ENCODE measurements around the gene GRK1.

The GRK1 gene

DNA sequence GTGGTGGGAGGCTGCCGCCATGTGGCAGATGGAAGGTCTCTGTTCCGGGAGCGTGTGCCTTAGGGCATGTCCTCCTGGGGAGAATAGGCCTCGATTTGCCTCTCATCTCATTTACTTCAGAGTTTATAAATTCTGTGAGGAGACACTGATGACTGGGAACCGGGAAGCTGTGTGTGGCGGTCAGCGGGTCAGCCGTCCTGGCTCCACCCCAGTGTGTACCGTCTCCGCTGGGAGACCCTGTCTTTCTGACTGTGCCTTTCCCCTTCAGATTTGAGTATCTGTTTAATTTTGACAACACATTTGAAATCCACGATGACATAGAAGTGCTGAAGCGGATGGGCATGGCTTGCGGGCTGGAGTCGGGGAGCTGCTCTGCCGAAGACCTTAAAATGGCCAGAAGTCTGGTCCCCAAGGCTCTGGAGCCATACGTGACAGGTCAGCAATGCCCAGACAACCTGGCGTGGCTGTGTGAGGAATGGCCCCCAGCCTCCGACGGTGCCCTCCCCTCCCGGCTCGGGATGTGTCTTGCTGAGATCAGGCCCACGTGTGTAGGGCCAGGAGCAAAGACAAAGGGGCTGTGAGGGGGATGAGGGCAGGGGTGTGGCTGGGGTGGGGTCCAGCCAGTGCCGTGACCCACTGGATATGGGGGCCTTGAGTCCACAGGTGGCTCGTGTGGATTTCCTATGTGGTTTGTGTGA is 30.6 kb upstream of the GRK1 start:
- peak; percentile 1 for DNase-seq
- H3K4me3 ChIP-seq (ENCODE audit: low read depth, low read length) = no peak overlapping the region
- no peaks in the 10 kb centered on the region for H3K9me3 ChIP-seq
- peaks cover 93% of the 10 kb centered on the region for H3K36me3 ChIP-seq
- TF ChIP-seq, protein P1, sequence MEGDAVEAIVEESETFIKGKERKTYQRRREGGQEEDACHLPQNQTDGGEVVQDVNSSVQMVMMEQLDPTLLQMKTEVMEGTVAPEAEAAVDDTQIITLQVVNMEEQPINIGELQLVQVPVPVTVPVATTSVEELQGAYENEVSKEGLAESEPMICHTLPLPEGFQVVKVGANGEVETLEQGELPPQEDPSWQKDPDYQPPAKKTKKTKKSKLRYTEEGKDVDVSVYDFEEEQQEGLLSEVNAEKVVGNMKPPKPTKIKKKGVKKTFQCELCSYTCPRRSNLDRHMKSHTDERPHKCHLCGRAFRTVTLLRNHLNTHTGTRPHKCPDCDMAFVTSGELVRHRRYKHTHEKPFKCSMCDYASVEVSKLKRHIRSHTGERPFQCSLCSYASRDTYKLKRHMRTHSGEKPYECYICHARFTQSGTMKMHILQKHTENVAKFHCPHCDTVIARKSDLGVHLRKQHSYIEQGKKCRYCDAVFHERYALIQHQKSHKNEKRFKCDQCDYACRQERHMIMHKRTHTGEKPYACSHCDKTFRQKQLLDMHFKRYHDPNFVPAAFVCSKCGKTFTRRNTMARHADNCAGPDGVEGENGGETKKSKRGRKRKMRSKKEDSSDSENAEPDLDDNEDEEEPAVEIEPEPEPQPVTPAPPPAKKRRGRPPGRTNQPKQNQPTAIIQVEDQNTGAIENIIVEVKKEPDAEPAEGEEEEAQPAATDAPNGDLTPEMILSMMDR (IDR thresholded peaks at IDR 0.05; ENCODE audit: low read depth, low read length) = no peak
- no peaks in the 10 kb centered on the region for H3K4me1 ChIP-seq
- no peaks in the 10 kb centered on the region for H3K27me3 ChIP-seq

DNA sequence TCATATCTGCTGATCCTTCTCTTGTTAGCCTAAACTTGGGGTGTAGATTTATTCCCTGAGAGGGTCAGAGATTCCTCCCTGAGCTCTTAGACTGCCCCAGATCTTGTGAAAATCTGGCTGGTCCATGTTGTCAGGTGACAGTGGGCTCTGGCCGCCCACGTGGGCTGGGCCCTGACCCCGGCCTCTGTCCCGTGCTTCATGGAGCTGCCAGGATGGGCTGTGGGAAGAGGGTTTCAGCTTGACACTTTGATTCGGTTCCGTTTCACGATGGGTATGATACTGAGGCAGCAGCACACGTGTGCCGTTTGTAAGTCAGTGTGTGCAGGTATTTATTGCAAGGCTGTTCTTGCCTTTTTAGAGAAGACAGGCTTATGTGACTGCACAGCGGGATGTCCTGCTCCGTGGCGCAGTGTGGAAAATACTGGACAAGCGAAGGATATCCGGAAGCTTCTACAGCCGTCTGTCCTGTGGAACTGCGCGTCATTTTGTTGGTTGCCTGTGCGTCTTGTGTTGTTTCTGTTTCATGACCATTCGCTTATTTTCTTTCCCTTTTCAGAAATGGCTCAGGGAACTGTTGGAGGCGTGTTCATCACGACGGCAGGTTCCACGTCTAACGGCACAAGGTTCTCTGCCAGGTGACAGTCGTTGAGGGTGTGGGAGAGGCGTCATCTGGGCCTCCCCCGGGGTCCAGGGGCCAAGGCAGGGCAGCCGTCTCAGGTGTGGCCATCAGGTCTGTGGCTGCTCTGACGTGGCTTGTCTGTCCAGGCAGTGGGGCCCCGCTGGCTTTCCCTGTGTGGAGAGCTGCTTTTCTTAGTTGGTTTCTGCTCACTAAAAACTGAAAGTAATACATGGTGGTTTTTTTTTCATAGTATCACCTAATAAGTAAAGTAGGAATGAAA is 29.5 kb upstream of the GRK1 start:
- Histone ChIP-seq H3K4me3 (ENCODE audit: low read depth, low read length) (no peak overlapping the region), H3K4me1 (no peaks in the 10 kb centered on the region), H3K27me3 (no peaks in the 10 kb centered on the region), H3K9me3 (no peaks in the 10 kb centered on the region), H3K36me3 (peaks cover 93% of the 10 kb centered on the region)
- peak; percentile 3 for DNase-seq
- TF ChIP-seq, protein P1 (IDR thresholded peaks at IDR 0.05; ENCODE audit: low read depth, low read length) = no peak

DNA sequence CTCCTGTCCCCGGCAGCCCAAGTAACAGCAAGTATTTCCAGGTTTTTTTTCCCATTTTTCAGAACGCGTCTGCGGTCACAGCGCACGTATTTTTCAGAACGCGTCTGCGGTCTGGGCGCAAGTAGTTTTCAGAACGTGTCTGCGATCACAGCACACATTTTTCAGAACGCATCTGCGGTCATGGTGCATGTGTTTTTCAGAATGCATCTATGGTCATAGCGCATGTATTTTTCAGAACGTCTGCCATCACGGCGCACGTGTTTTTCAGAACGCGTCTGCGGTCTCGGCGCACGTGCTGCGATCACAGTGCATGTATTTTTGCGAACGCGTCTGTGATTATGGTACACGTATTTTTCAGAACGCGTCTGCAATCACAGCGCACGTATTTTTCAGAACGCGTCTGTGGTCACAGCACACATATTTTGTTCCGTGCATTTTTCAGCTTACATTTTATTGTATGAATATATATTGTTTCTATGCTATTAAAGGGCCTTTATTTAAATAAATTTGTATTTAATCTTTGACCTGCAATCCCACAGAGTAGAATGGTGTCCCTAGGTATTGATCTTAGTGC is 28.8 kb upstream of the GRK1 start:
- no peaks in the 10 kb centered on the region for H3K9me3 ChIP-seq
- no peak overlapping the region for H3K4me3 ChIP-seq (ENCODE audit: low read depth, low read length)
- no peak for DNase-seq
- peaks cover 94% of the 10 kb centered on the region for H3K36me3 ChIP-seq
- H3K27me3 ChIP-seq = no peaks in the 10 kb centered on the region
- H3K4me1 ChIP-seq = no peaks in the 10 kb centered on the region
- TF ChIP-seq, protein P1 (IDR thresholded peaks at IDR 0.05; ENCODE audit: low read depth, low read length) = no peak

DNA sequence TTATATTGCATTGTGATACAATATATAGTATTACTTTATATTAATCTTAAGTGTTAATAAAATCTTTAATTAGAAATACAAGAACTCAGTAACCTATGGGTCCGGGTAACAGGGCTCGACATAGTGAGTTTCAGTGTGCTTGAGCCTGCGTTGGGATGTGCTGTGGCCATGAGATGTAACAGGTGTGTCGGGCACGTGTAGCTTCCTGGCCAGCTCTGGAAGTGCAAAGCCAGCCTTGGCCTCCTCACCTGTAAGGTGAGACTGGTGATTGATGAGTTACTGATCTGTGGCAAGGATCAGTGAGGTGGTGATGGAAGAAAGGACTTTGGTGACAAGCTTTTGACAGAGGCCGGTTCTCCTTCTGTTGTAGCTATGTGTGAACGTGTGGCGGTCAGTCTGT is 28.2 kb upstream of the GRK1 start:
- TF ChIP-seq, protein P1 (IDR thresholded peaks at IDR 0.05; ENCODE audit: low read depth, low read length) = no peak

DNA sequence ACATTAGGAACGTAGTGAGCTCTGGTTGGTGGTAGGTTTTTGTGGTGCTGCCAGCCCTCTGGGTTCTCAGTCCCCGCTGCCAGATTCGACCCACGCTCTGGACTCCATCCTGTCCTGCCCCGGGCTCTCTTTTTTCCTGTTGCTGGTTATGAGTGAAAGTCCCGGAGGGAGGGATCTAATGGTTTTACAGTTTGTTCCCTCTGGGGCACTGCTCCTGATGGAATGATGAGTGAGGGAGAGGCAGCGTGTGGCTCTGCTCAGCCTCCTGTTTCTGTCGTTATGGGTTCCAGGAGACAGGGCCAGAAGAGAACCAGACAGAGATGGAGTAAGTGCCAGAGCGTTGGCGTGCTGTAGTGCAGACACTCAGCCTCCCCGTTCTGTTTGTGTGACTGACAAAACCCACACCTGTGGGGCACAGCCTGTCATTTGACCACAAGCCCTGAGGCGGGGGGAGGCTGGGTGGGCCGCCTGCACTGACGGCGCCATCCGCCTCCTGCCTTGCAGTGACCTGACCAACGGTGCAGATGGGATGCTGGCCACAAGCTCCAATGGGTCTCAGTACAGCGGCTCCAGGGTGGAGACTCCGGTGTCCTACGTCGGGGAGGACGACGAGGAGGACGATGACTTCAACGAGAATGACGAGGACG is 27.3 kb upstream of the GRK1 start:
- H3K9me3 ChIP-seq = no peaks in the 10 kb centered on the region
- TF ChIP-seq, protein P1 (IDR thresholded peaks at IDR 0.05; ENCODE audit: low read depth, low read length) = no peak
- H3K36me3 ChIP-seq = peaks cover 82% of the 10 kb centered on the region
- H3K4me3 ChIP-seq (ENCODE audit: low read depth, low read length) = no peak overlapping the region
- H3K4me1 ChIP-seq = no peaks in the 10 kb centered on the region
- peak; percentile 11 for DNase-seq
- H3K27me3 ChIP-seq = no peaks in the 10 kb centered on the region

More for the DNA sequence above, 28.2 kb upstream of the GRK1 start:
- DNase-seq = no peak
- peaks cover 89% of the 10 kb centered on the region for H3K36me3 ChIP-seq
- no peak overlapping the region for H3K4me3 ChIP-seq (ENCODE audit: low read depth, low read length)
- H3K27me3 ChIP-seq = no peaks in the 10 kb centered on the region
- H3K9me3 ChIP-seq = no peaks in the 10 kb centered on the region
- H3K4me1 ChIP-seq = no peaks in the 10 kb centered on the region
